Measurements from ENCODE around the gene ATXN1.
A peak's percentile ranks its signal among the peaks of the same experiment; 100 is the strongest.

ATXN1 gene

DNA sequence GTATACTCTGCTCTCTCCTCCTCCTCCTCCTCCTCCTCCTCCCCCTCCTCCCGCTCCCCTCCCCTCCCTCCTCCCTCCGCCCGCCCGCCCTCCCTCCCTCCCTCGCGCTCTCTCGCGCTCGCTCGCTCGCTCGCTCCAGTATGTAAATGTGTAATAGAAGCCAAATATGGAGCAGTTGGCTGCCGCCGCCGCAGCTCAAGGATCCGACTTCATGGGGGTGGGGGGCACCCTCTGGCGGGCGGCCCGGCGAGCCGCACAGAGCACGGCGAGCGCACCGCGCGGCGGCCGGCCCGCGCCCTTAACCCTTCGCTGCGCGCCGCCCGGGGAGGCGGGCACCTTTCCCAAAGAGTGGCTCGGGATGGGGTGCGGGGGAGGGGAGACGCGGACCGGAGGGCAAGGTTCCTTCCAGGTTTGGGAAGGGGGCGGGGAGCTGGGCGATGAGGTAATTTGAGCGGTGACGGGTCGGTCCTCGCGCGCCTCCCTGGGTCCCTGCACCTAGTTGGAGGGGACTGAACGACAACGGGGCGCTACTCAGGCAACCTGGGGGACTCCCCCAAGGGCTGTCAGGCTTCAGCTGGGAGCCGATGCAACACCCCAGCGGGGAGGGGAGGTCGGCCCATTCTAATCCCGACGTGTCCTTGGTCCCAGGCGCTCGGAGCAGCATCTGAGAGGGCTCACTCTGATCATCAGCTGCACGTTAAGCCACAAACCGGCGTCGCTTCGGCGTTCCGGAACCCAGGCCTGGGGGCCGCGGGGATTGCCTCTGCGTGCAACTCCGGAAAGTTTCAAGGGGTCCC, 409 bp upstream of the ATXN1 start:
- peak; percentile 65 for DNase-seq (ENCODE audit: low spot score)

DNA sequence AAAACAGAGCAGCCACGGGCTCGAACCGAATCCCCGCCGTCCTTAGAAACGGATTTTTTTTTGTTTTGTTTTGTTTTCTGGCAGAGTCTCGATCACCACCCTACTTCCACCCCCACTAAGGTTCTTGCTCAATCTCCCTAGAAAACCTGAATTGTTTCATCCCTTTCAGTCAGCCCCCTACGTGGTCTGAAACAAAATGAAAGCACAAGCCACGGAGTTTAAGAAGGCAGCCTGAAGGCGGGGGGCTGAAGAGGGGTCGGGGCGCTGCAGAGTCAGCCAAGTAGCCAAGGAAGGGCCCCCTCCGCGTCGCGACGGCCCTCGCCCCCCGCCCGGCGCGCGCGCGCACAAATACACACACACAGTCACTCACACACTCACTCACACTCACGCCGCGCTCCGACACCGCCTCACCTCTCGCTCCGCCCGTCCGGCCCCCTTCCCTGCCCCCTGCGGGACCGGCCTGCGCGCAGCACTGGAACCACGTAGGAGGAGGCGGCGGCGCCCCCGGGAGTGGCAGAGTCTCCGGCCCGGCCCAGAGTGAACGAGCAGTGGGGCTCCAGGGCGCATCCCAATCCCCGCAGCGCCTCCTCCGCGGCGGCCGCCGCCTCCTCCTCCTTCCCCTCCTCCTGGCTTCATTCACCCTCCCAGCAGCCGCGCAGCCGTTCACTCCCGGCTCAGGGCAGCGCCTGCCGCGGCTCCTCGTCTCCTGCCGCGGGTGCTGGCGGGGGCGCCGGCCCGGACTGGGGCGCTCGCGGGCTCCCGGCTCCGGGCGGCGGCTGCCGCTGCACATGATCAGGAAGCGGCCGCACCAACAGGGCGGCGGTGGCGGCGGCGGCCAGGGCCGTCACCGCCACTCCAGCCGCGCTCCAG, 1.4 kb downstream of the ATXN1 start:
- peak; percentile 36 for DNase-seq (ENCODE audit: low spot score)

GRCh38 chr6:16759181-16759645, 2.0 kb downstream of the ATXN1 start:
- DNase-seq (ENCODE audit: low spot score) = no peak

DNA sequence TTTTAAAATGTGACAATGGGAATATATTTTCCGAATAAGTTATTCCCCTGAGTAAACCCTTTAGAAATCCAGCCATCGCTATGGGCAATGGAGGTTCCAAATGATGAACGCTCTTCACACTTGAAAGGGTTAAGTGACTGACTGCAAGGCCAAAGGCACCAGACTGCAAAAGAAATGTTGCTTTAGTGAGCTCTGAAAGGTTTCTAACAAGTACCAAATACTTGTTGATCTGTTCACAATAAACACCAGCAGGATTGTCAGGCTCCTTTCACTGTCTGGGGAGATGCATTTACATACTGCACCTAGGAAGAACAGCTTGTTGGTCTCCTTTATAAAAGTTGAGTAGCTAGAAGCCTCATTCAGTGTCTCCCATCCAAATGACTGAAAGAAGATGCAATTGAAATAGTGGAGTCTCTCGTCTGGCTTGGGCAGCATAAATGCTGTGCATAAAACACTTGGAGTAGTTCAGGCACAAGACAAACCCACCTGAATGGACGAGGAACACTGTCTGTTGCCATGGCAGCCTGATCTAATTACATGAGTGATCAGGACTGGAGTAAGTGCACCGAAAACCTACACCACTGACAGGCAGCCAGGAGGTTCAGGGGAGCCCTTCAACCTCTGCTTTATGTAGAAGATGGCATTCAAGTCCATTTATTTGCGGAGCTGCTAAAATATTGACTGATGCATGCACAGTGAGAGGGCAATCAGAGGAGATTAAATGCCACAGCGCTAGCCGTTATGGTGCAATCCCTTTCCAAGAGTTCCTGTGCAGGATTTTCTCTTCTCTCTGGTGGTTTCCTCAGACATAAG, 2.9 kb downstream of the ATXN1 start:
- no peak for DNase-seq (ENCODE audit: low spot score)

GRCh38 chr6:16757332-16757731, 3.9 kb downstream of the ATXN1 start:
- DNase-seq (ENCODE audit: low spot score) = no peak

- no peak for DNase-seq (ENCODE audit: low spot score)
Measured at GRCh38 chr6:16756660-16757255, 4.5 kb downstream of the ATXN1 start.

- DNase-seq (ENCODE audit: low spot score) = no peak
Measured at GRCh38 chr6:16755544-16755943, 5.7 kb downstream of the ATXN1 start.

DNA sequence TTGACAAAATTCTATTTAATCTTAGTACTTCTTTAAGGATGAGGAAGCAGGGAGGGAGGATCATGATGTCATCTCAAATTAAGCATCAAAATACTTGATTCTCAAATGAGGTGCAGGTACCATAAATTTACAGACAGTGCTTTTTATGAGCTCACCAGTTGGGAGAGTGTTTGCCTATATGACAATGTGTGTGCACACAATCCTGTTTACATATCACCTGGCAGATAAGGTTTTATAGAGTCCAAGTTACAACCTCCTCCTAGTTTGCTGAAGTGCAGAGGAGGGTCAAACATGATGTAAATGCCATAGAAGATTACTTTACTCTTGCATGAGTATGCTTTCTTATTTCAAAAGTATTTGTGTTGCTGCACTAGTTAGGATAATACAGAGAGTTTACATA, 6.4 kb downstream of the ATXN1 start:
- no peak for DNase-seq (ENCODE audit: low spot score)

GRCh38 chr6:16754274-16754673, 7.0 kb downstream of the ATXN1 start:
- no peak for DNase-seq (ENCODE audit: low spot score)

DNA sequence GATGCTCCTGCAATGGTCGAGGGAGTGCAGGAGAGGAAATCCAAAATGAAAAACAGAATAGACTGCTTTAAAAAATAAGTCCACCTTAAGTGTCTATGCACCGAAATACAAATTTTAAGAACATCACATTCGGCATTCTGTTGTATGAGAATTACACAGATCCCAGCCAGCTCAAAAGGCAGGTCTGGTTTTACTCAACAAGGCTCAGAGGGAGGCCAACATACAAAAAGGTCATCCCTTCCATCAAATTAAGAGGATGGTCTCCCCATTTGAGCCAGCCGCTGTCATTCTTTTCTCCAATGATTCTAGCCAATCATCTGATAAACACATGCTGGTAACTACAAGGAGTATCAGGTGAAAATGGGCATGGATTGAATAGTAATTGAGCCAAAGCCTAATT, 7.9 kb downstream of the ATXN1 start:
- DNase-seq (ENCODE audit: low spot score) = no peak

DNA sequence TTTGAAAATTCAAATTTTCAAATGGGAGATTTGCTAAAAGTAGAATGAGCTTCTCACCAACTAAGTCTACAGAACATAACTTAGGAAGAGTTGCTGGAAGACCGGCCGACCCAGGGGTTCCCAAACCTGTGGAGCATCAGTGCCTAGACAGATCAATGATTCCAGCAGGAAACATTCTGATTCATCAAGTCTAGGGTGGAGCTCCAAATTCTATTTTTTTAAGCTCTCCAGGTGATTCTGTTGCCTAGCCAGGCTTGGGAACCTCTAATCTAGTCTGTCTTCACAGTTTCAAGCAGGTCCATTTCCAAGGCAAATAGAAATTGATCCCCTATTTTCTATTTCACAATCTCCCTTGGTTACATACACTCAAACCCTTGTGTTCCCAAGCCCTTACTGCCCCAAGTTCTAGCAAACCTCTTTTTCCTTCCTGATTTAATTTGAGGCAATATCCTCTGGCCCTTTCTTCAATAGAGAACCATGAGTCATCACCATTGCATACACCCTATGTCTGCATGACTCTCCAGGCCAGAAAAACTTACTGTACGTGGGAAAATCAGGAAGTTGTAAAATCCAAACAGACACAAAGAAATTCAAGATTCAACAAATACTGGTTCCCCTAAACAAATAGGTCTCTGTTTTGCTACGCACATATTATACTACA, 8.9 kb downstream of the ATXN1 start:
- peak; percentile 37 for DNase-seq (ENCODE audit: low spot score)

- DNase-seq (ENCODE audit: low spot score) = no peak
Measured at GRCh38 chr6:16751251-16751946, 9.9 kb downstream of the ATXN1 start.

- no peak for DNase-seq (ENCODE audit: low spot score)
Measured at GRCh38 chr6:16750566-16750965, 10.7 kb downstream of the ATXN1 start.

GRCh38 chr6:16749516-16750485, 11.5 kb downstream of the ATXN1 start:
- no peak for DNase-seq (ENCODE audit: low spot score)

GRCh38 chr6:16748025-16748319, 13.3 kb downstream of the ATXN1 start:
- DNase-seq (ENCODE audit: low spot score) = no peak

GRCh38 chr6:16747232-16748024, 13.8 kb downstream of the ATXN1 start:
- DNase-seq (ENCODE audit: low spot score) = peak; percentile 50

GRCh38 chr6:16746812-16747211, 14.4 kb downstream of the ATXN1 start:
- DNase-seq (ENCODE audit: low spot score) = no peak

GRCh38 chr6:16746401-16746800, 14.9 kb downstream of the ATXN1 start:
- no peak for DNase-seq (ENCODE audit: low spot score)

GRCh38 chr6:16743664-16744210, 17.5 kb downstream of the ATXN1 start:
- no peak for DNase-seq (ENCODE audit: low spot score)

Data from RKO (cell line).